Measurements from ENCODE around the gene EDARADD. TPM values are rescaled to one million over a fixed set of nuclear protein-coding genes. Genes with fewer than 3 reads are reported as not detected.

EDARADD gene
- total and polyA plus RNA-seq, 2 of the 8 experiments (the other 6 are each of a cell fraction or from before 2014, with no cell fraction given): 3.4 to 6.1 TPM

GRCh38 chr1:236530959-236531358 is 136.9 kb downstream of the EDARADD start (continued):
- TF ChIP-seq, protein P1, sequence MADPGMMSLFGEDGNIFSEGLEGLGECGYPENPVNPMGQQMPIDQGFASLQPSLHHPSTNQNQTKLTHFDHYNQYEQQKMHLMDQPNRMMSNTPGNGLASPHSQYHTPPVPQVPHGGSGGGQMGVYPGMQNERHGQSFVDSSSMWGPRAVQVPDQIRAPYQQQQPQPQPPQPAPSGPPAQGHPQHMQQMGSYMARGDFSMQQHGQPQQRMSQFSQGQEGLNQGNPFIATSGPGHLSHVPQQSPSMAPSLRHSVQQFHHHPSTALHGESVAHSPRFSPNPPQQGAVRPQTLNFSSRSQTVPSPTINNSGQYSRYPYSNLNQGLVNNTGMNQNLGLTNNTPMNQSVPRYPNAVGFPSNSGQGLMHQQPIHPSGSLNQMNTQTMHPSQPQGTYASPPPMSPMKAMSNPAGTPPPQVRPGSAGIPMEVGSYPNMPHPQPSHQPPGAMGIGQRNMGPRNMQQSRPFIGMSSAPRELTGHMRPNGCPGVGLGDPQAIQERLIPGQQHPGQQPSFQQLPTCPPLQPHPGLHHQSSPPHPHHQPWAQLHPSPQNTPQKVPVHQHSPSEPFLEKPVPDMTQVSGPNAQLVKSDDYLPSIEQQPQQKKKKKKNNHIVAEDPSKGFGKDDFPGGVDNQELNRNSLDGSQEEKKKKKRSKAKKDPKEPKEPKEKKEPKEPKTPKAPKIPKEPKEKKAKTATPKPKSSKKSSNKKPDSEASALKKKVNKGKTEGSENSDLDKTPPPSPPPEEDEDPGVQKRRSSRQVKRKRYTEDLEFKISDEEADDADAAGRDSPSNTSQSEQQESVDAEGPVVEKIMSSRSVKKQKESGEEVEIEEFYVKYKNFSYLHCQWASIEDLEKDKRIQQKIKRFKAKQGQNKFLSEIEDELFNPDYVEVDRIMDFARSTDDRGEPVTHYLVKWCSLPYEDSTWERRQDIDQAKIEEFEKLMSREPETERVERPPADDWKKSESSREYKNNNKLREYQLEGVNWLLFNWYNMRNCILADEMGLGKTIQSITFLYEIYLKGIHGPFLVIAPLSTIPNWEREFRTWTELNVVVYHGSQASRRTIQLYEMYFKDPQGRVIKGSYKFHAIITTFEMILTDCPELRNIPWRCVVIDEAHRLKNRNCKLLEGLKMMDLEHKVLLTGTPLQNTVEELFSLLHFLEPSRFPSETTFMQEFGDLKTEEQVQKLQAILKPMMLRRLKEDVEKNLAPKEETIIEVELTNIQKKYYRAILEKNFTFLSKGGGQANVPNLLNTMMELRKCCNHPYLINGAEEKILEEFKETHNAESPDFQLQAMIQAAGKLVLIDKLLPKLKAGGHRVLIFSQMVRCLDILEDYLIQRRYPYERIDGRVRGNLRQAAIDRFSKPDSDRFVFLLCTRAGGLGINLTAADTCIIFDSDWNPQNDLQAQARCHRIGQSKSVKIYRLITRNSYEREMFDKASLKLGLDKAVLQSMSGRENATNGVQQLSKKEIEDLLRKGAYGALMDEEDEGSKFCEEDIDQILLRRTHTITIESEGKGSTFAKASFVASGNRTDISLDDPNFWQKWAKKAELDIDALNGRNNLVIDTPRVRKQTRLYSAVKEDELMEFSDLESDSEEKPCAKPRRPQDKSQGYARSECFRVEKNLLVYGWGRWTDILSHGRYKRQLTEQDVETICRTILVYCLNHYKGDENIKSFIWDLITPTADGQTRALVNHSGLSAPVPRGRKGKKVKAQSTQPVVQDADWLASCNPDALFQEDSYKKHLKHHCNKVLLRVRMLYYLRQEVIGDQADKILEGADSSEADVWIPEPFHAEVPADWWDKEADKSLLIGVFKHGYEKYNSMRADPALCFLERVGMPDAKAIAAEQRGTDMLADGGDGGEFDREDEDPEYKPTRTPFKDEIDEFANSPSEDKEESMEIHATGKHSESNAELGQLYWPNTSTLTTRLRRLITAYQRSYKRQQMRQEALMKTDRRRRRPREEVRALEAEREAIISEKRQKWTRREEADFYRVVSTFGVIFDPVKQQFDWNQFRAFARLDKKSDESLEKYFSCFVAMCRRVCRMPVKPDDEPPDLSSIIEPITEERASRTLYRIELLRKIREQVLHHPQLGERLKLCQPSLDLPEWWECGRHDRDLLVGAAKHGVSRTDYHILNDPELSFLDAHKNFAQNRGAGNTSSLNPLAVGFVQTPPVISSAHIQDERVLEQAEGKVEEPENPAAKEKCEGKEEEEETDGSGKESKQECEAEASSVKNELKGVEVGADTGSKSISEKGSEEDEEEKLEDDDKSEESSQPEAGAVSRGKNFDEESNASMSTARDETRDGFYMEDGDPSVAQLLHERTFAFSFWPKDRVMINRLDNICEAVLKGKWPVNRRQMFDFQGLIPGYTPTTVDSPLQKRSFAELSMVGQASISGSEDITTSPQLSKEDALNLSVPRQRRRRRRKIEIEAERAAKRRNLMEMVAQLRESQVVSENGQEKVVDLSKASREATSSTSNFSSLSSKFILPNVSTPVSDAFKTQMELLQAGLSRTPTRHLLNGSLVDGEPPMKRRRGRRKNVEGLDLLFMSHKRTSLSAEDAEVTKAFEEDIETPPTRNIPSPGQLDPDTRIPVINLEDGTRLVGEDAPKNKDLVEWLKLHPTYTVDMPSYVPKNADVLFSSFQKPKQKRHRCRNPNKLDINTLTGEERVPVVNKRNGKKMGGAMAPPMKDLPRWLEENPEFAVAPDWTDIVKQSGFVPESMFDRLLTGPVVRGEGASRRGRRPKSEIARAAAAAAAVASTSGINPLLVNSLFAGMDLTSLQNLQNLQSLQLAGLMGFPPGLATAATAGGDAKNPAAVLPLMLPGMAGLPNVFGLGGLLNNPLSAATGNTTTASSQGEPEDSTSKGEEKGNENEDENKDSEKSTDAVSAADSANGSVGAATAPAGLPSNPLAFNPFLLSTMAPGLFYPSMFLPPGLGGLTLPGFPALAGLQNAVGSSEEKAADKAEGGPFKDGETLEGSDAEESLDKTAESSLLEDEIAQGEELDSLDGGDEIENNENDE (IDR thresholded peaks at IDR 0.05; ENCODE audit: insufficient replicate concordance, low read length): no peak
- TF ChIP-seq NRF1 (IDR thresholded peaks at IDR 0.05; ENCODE audit: low read depth, low read length): no peak
- TF ChIP-seq FOSL1 (IDR thresholded peaks at IDR 0.05; ENCODE audit: insufficient read depth, low read depth, low read length): no peak
- no peak for TF ChIP-seq E2F6 (IDR thresholded peaks at IDR 0.05)
- no peak for TF ChIP-seq SIN3A (conservative IDR thresholded peaks at IDR 0.05 in 1 of 2, IDR thresholded peaks at IDR 0.05 in 1 of 2; ENCODE audit: low read depth in 1 of 2, low read length in 2 of 2)
- no peak for TF ChIP-seq POU5F1 (IDR thresholded peaks at IDR 0.05; ENCODE audit: low read depth, low read length)
- no peak for TF ChIP-seq CHD2 (IDR thresholded peaks at IDR 0.05; ENCODE audit: low read length)
- no peak for TF ChIP-seq KDM4A (IDR thresholded peaks at IDR 0.05; ENCODE audit: low read depth, low read length, severe bottlenecking)
